Activated gamma-delta T cell treated with Interleukin-2 at 50 U/mL for 16 hours (primary cell): Measurements from ENCODE around the gene LORICRIN.

ENCODE experiments used
- DNase-seq: peaks from one replicate; pipeline ENCODE4 v3.0.0-alpha.2; 2020

The LORICRIN gene

DNA sequence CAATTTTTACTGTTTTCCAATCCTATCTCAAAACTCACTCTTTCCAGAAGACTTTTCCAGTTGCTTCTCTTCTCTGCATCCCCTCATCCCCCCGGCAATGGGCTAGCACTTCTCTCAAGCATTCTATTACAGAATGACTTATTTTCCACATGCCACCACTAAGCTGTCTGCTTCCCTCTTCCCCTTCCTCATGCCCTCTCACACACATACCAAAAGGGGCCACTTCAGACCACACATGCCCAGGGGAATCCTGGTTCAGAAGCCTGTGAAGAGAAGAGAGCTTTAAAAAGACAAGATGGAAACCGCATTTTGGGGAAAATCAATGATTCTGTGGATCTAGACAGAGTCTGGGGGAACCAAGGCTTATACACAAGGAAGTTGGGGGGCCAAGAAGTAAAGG lies 8.4 kb upstream of the LORICRIN start:
- no peak for DNase-seq

DNA sequence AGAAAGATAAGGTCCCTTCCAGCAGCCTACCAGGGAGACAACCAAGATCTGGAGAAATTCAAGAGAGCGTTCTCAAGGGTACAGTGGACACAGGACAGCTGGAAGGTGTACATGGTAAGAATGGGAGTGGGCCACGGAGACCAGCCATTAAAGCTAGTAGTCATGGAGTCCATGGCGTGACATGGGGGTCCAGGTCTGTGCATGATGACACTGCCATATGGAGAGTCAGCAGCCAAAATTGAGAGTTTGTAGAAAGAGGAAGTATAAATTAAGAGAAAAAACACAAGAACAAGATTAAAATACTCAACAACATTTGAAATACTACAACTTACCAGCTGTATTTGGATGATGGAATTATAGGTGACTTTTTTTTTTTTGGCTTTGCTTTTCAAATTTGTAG lies 7.9 kb upstream of the LORICRIN start:
- DNase-seq, result no peak

DNA sequence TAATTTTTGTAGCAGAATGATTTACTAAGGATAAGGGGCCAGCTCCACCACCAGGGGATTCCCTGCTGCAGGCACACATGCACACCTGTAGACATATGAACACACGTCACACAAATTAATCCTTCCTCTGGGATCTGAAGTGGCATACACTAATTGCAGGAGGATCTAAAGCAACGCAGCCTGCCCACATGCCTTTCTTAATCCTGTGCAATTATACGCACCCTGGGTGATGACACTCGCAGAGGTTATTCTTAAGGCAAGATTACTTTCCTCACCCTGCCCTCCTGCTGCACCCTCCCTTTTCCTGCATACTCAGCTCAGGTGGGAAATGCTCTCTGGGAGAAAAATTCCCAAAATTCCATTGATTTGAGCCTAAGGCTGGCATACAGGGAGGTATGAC lies 7.5 kb upstream of the LORICRIN start:
- DNase-seq, result no peak

DNA sequence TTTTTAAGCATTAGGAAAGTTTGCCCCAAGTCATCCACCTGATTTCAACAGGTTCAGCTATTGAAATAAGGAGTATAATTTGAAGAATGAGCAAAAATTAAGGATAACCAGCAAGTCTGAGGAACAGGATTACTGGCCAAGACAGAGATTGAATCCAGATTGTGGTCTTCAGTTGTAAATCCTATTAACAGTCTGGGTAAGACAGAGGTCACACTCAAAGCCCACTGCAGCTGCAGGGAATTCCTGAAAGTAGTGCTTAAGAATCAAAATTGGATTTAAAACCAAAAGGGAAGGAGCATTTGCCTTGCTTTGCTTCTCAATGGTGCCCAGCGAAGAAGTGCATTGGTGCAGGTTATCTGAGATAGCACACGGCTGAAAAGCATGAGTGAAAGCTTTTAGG lies 6.4 kb upstream of the LORICRIN start:
- DNase-seq, result no peak

GRCh38 chr1:153253693-153254092 lies 5.8 kb upstream of the LORICRIN start:
- no peak for DNase-seq

DNA sequence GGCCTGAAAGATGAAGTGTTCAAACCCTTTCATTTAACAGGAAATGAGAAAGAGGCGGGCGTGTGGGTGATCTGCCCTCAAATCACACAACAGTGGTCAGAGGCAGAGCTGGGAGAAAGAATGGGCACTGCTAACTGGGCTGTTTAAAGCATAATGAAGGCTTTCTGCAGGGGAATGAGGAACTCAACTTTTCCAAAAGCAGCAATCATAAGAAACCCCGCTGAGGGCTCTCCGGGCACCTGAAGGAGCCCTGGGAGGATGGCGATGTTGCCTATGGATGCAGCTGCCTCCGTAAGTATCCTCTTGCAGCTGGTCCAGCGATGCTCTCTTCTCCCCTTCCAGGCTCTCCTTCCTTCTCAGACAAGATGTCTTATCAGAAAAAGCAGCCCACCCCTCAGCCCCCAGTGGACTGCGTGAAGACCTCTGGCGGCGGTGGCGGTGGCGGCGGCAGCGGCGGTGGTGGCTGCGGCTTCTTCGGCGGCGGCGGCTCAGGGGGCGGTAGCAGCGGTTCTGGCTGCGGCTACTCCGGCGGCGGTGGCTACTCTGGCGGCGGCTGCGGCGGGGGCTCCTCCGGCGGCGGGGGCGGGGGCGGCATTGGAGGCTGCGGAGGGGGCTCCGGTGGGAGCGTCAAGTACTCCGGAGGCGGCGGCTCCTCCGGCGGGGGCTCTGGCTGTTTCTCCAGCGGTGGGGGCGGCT lies 1.2 kb downstream of the LORICRIN start:
- DNase-seq, result no peak

- peak; percentile 14 for DNase-seq
Measured at GRCh38 chr1:153261281-153262069, 2.0 kb downstream of the LORICRIN start.

DNA sequence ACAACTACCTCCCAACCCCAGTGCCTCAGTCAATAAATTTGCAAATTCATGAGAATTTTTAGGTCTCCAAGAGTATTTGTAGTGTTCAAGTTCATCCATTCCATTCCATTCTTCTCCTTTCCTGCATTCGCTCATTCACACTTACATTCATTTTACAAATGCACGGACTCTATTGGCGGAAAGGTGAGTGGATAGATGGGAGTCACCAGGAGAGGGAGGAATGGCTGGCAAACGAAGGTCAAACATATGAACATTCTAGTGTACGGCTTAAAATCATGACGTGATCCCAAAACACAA lies 2.5 kb downstream of the LORICRIN start:
- no peak for DNase-seq

DNA sequence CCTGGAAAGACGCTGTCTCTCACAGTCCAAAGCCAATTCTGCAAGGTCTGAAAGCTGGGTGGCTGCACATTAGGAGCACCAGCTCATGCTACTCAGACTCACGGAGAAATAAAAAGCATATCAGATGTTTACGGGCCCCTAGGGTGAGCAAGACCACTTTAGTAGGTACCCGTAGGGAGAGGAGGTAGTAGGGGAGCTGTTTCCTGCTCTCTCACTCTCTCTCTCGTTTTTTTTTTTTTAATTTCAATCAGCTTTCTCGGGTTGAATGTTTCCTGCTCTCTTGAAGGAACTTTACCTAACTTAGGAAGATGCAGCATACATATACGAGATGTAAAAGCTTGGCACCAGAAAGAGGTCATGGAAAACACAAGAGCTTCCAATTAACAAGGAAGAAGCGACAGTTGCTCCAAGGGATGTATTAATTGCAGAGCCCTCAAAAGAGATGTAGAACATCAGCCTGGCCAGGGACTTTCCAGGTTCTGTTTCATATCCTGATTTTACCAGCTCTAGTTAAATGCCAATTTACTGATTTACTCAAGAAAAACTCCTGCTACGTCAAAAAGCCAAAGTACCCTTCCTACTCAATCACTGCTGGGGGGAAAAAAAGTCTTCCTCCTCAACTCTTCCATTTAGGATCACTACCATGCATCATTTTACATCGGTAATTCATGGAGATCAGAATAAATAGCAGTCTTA lies 3.1 kb downstream of the LORICRIN start:
- no peak for DNase-seq

DNA sequence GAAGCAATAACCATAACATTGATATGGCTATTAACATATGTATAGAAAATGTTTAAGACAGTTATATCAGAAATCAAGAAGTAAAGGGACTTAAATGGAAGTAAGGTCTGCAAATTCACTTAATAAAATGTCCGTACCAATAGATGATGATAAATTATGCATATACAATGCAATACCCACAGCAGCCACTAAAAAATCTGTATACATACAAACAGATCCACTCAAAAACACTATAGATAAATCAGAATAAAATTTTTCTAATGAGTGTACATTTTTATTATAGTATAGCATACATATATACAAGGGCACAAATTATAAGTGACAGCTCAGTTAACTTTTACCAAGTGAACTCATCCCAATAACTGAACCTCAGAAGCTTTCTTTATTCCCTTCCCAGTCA lies 6.0 kb downstream of the LORICRIN start:
- DNase-seq, result no peak

GRCh38 chr1:153271711-153272110 lies 12.2 kb downstream of the LORICRIN start:
- no peak for DNase-seq

DNA sequence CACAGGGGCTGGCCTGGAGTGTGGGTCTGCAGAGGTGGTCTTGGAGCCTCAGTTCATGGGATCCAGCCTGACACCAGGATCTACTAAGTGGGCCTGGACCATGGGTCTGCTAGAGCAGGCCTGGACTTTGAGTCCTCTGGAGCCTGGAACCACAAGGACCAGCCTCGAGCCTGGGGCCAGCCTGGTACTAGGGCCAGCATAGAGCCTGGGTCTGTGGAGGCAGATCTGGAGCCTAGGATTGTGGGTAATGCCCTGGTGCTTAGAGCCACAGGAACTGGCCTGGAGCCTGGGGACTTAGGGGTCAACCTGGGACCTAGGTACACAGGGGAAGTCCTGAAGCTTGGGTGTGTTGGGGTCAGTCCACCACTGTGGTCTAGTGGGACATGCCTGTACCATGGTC lies 12.7 kb downstream of the LORICRIN start:
- no peak for DNase-seq

DNA sequence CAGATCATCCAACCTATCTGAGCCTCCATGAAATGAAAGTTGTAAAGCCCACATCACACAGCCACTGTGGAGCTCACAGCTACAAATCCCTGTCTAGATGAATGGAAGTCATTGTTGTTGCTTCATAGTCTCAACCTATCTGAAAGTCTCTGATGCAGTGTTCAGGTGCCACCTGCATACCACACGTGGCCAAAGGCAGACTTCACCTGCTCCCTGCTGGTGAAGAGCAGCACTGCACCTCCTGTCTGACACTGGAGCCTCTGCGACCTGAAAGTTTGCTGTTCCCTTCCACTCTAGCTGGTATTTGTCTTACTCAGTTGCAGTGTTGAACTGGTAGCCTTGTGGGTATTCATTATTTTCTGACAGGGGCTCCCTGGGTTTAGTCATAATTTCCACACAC lies 18.4 kb downstream of the LORICRIN start:
- DNase-seq, result peak; percentile 24

DNA sequence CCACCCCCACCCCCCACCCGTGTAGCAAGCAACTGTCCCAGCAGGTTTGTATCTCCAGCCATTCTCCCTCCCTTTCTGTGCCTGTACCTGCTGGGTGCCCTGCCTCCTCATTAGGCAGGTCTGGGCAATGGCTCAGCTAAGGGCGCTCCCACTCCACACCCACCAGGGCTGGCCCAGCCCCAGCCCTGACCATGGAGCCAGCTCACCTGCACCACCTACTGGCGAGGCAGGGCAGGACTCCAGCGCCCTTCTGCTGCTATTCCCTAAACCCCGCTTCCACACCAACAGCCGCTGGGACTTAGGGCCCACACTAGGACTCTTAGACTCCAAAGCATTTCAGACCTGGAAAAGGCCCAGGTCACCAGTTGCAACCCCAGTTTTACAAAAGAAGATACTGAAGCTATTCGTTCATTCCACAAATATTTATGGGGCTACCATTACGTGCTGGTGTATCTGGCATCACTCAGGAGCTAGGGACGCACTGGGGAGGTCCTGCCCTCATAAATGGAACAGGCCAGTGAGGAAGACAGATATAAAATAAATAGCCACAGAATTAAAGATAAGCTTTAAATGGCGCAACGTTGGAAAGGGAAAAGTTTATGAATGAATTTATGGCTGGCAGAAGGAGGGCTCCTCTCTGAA lies 29.3 kb downstream of the LORICRIN start:
- DNase-seq, result no peak

DNA sequence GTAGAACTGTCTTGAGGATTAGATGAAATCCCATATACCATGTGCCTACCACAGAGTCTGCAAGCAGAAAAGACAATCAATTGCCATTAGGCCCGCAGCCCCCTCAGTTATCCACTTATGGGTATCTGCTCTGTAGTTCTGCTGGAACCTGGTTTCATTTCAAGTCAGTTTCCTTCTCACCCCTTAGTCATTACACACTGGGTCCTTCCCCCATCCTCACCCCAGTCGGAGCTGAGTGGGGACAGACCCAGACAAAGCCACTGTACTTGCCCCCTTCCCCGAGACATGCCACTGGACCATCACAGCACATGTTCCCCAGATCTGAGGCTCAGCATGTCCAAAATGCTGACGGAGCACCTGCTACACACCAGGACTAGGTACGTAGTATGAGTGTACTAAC lies 32.0 kb downstream of the LORICRIN start:
- no peak for DNase-seq

DNA sequence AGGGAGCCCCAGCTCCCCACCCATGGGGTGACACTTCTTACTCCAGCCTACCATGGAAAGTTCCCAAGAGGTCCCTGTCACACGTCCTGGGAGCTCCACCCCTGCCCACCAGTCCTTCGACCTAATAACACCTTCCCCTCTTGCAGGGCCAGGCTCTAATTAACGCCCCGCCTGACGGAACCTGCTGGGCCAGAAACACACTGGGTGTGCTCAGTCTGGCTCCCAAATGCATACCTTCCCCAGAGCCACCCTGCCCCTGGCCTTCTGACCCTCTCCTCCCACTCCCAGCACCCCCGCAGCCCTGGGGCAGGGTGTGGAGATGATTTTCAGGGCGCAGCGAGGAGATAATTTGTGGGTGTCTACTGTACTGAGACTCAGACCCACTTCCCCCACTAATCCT lies 32.7 kb downstream of the LORICRIN start:
- DNase-seq, result no peak

DNA sequence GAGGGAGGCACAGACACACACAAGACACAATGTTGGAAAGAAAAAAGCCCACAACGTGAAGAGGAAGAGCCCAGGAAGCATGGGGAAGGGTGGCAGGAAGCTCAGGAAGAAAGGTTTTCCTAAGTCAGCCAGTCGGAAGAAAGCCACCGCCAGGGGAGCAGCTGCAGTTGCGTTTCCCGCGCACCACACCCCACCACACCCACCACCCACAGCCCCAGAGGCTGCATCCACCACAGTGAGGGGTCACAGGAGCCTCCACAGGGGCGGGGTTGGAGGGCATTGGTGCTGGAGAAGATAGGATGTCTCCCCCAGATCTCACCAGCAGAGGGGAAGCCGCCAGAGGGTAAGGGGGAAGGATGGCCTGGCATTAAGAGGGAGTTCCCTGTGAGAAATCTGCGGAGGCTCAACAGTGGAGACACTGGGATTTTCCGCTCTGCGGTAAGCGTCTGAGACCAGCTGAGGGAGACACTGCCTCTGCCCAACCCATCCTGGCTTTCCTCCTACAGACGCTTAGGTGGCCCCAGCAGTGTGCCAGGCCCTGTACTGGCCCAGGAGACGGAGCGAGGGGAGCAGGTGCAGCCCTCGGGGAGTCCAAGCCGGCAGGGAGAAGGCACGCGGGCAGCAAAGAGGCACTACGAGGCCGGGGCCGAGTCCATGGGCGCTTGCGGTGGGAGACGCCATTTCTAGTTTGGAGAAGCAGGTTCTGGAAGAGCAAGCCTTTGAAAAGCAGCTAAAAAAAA lies 33.4 kb downstream of the LORICRIN start:
- no peak for DNase-seq

- DNase-seq, result no peak
Measured at GRCh38 chr1:153293480-153293775, 33.9 kb downstream of the LORICRIN start.

GRCh38 chr1:153293851-153294250 lies 34.4 kb downstream of the LORICRIN start:
- no peak for DNase-seq

DNA sequence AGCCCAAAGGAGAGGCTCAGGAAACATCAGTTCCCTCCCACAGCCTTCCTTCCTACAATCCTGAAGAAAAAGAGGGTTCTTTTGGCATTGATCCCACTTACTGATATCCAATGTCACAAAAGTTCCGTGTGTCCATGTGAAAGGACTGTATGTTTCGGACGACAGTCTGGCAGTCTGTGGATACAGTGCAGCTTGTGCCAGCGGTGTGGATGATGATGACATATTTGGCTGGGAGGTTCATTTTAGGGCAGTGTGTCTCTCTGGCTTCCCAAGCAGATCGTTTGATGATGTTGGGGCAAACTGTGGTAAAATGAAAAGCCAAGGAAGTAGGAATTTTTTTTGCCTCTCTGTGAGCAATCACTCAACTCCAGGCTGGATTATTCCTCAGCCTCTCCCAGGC lies 42.8 kb downstream of the LORICRIN start:
- DNase-seq, result no peak

DNA sequence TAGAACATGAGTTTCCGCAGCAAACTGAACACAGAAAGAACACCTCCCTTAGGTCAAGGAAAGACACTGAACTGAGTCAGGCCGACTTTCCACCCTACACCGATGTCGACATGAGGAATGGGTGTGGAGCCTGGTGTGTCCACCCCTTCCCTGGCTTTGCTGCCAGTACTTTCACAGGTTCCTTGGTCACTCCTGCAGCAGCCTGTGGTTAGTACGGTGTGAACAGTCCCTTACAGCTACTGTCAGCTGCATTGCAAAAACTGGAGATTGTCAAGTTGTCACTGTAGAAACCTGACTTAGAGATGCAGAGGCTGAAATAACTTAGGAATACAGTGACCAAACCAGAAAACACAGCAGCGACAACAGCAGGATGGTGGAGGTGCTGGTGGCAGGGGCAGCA lies 46.2 kb downstream of the LORICRIN start:
- no peak for DNase-seq

DNA sequence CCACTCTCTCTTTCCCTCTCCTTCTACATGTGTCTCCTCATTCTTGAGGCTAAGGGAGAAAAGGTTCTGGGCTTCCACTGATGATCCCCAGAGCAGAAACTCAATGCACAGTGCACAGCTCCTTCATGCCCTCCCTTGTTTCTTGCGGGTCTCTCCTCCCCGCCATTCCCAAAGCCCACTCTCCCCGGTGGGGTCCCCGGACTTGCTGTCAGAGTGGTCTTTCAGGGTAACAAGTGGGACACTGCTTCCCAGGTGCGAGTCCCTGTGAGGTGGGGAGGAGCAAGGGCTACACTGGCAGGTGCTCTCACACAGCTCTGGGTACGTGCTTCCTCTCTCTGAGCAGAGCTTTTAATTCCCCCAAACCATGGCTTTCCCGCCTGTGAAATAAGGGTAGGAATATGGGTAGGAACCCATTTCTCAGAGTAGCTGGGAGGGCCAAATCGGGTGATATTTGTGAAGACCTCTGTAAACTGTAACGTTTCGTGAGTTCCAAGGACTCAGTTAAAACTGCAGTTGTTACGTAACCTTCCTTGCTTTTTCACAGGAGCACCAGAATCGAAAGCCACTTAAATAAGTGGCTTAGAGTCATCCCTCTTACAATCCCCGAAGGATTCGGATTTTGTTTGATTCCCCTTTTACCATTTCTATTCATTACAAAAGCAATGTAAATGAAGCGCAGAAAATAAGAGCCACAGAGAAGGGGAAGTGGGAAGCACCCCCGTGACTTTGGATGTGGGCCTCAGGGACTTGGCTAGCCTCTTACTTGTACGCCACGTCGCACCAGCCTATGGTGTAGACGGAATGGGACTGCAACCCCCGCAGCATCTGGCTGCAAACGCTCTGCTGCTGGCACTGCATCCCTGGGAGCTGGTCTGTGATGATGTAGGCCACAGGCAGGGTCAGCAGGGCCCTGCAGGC lies 47.1 kb downstream of the LORICRIN start:
- DNase-seq, result no peak
